Skin of body (tissue), 2 donors: ENCODE results near the gene FAM83E. TPM values are rescaled to one million over a fixed set of nuclear protein-coding genes. Genes with fewer than 3 reads are reported as not detected.
"Not testable (repeated sequence)": the region's sequence is repeated elsewhere in the genome, so short reads cannot be mapped to it uniquely, and the experiment has no call there.

ENCODE experiments used
- DNase-seq: peaks from one replicate; lab custom pipeline; 2025; lab: John Stamatoyannopoulos, UW
- total RNA-seq: library from RNA; depleted of rRNA; stranded (reverse); fragments of >200 nt; gene quantifications from one replicate; pipeline ENCODE4 v1.2.3, GENCODE V29; 2014

Gene FAM83E
- total RNA-seq, 1 donor from 2014 or later, result 2.0 TPM

- no peak for DNase-seq
Observed at GRCh38 chr19:48641850-48642249, 27.0 kb upstream of the FAM83E start.

GRCh38 chr19:48639483-48640375 is 24.9 kb upstream of the FAM83E start:
- DNase-seq, result no peak

- no peak for DNase-seq
Observed at GRCh38 chr19:48638831-48639381, 24.0 kb upstream of the FAM83E start.

GRCh38 chr19:48637948-48638830 is 23.3 kb upstream of the FAM83E start:
- peak; percentile 93 for DNase-seq

- peak; percentile 97 for DNase-seq
Observed at GRCh38 chr19:48637449-48637947, 22.6 kb upstream of the FAM83E start.

- peak; percentile 70 for DNase-seq
Observed at GRCh38 chr19:48636859-48637448, 22.1 kb upstream of the FAM83E start, which contains the start of gene DBP. Gene DBP (minus strand): TSS chr19:48637379. CDS start chr19:48636994, 385 bp downstream.

- no peak for DNase-seq
Observed at GRCh38 chr19:48635966-48636858, 21.3 kb upstream of the FAM83E start.

GRCh38 chr19:48635263-48635965 is 20.5 kb upstream of the FAM83E start:
- DNase-seq, result no peak

GRCh38 chr19:48634424-48635262 is 19.8 kb upstream of the FAM83E start:
- peak; percentile 86 for DNase-seq

- no peak for DNase-seq
Observed at GRCh38 chr19:48634036-48634342, 19.1 kb upstream of the FAM83E start.

- no peak for DNase-seq
Observed at GRCh38 chr19:48633148-48634035, 18.5 kb upstream of the FAM83E start.

- DNase-seq, result no peak
Observed at GRCh38 chr19:48632692-48633147, 17.8 kb upstream of the FAM83E start.

- not testable (repeated sequence) for DNase-seq
Observed at GRCh38 chr19:48632286-48632685, 17.4 kb upstream of the FAM83E start.

GRCh38 chr19:48631225-48631624 is 16.3 kb upstream of the FAM83E start:
- peak; percentile 52 for DNase-seq

- peak; percentile 52 for DNase-seq
Observed at GRCh38 chr19:48630296-48631063, 15.6 kb upstream of the FAM83E start.

GRCh38 chr19:48629599-48630295 is 14.9 kb upstream of the FAM83E start:
- DNase-seq, result no peak
